H9 (cell line): ENCODE measurements around the gene CDH4. TPM values are rescaled to one million over a fixed set of nuclear protein-coding genes. Genes with fewer than 3 reads are reported as not detected.

Source experiments
- DNase-seq: peaks from one replicate; pipeline ENCODE4 v3.0.0-alpha.2; 2017
- H2AFZ ChIP-seq: one replicate; pipeline ENCODE4 v1.6.1; 2013; ENCODE audit warnings: mild to moderate bottlenecking, low read length, control low read depth, moderate library complexity
- H2AK5ac ChIP-seq: 2 replicates; pipeline ENCODE4 v1.6.1; 2013; ENCODE audit warnings: low read length, control low read depth, mixed read lengths; ENCODE audit not compliant: insufficient read length
- H2BK120ac ChIP-seq: one replicate; pipeline ENCODE4 v1.6.1; 2013; ENCODE audit warnings: low read depth, mild to moderate bottlenecking, low read length, control low read depth, inconsistent platforms; ENCODE audit not compliant: poor library complexity, severe bottlenecking
- H2BK12ac ChIP-seq: 2 replicates; pipeline ENCODE4 v1.6.1; 2013; ENCODE audit warnings: low read length, control low read depth, mixed read lengths, low read depth; ENCODE audit not compliant: insufficient read length
- H2BK15ac ChIP-seq: 2 replicates; pipeline ENCODE4 v1.6.1; 2013; ENCODE audit warnings: low read depth, low read length, control low read depth
- H2BK20ac ChIP-seq: one replicate; pipeline ENCODE4 v1.6.1; 2013; ENCODE audit warnings: low read depth, mild to moderate bottlenecking, low read length, control low read depth, inconsistent platforms; ENCODE audit not compliant: poor library complexity, severe bottlenecking
- H2BK5ac ChIP-seq: 2 replicates; pipeline ENCODE4 v1.6.1; 2013; ENCODE audit warnings: low read length, control low read depth, mixed read lengths; ENCODE audit not compliant: insufficient read length
- H3K14ac ChIP-seq: 2 replicates; pipeline ENCODE4 v1.6.1; 2013; ENCODE audit warnings: low read length, control low read depth; ENCODE audit not compliant: insufficient read depth
- H3K18ac ChIP-seq: 2 replicates; pipeline ENCODE4 v1.6.1; 2013; ENCODE audit warnings: low read depth, mild to moderate bottlenecking, mixed read lengths, low read length, control low read depth; ENCODE audit not compliant: insufficient read length
- H3K23ac ChIP-seq: 2 replicates; pipeline ENCODE4 v1.6.1; 2013; ENCODE audit warnings: low read length, control low read depth, mixed read lengths, low read depth; ENCODE audit not compliant: insufficient read length
- H3K23me2 ChIP-seq: 2 replicates; pipeline ENCODE4 v1.6.1; 2013; ENCODE audit warnings: low read depth, mild to moderate bottlenecking, mixed read lengths, low read length, control low read depth; ENCODE audit not compliant: insufficient read length, poor library complexity, severe bottlenecking
- H3K27ac ChIP-seq: 2 replicates; pipeline ENCODE4 v1.5.1; 2013; ENCODE audit warnings: low read length, control low read depth, mixed read lengths, low read depth; ENCODE audit not compliant: insufficient read length
- H3K27me3 ChIP-seq: 2 replicates; pipeline ENCODE4 v1.6.1; 2013; ENCODE audit warnings: low read length, control low read depth, inconsistent platforms; ENCODE audit not compliant: insufficient read depth
- H3K4ac ChIP-seq: 2 replicates; pipeline ENCODE4 v1.6.1; 2013; ENCODE audit warnings: low read depth, mild to moderate bottlenecking, control low read depth, inconsistent platforms, low read length, moderate library complexity
- H3K4me1 ChIP-seq: 2 replicates; pipeline ENCODE4 v1.6.1; 2013; ENCODE audit warnings: low read length, control low read depth, inconsistent platforms; ENCODE audit not compliant: insufficient read depth
- H3K4me2 ChIP-seq: 2 replicates; pipeline ENCODE4 v1.6.1; 2013; ENCODE audit warnings: low read length, control low read depth, mixed read lengths; ENCODE audit not compliant: insufficient read length, insufficient read depth
- H3K56ac ChIP-seq: 2 replicates; pipeline ENCODE4 v1.6.1; 2013; ENCODE audit warnings: low read depth, mild to moderate bottlenecking, mixed read lengths, low read length, control low read depth; ENCODE audit not compliant: insufficient read length
- H3K79me1 ChIP-seq: 2 replicates; pipeline ENCODE4 v1.6.1; 2013; ENCODE audit warnings: low read depth, mild to moderate bottlenecking, moderate library complexity, low read length, control low read depth, inconsistent platforms; ENCODE audit not compliant: insufficient read depth, poor library complexity, severe bottlenecking
- H3K79me2 ChIP-seq: 2 replicates; pipeline ENCODE4 v1.6.1; 2013; ENCODE audit warnings: low read length, control low read depth, inconsistent platforms; ENCODE audit not compliant: insufficient read depth
- H3K9ac ChIP-seq: 2 replicates; pipeline ENCODE4 v1.6.1; 2013; ENCODE audit warnings: low read length, control low read depth, mixed read lengths; ENCODE audit not compliant: insufficient read length; ENCODE audit errors: extremely low read depth
- H3K9me3 ChIP-seq: one replicate; pipeline ENCODE4 v1.6.1; 2013; ENCODE audit warnings: low read depth, low read length, inconsistent platforms; ENCODE audit not compliant: control insufficient read depth
- H3T11ph ChIP-seq: one replicate; pipeline ENCODE4 v1.6.1; 2013; ENCODE audit warnings: mild to moderate bottlenecking, low read length, control low read depth, inconsistent platforms
- H4K20me1 ChIP-seq: one replicate; pipeline ENCODE4 v1.6.1; 2013; ENCODE audit not compliant: control insufficient read depth, insufficient read length, insufficient read depth
- H4K5ac ChIP-seq: 2 replicates; pipeline ENCODE4 v1.6.1; 2013; ENCODE audit warnings: low read depth, mild to moderate bottlenecking, mixed read lengths, low read length, control low read depth; ENCODE audit not compliant: insufficient read length
- H4K8ac ChIP-seq: replicated peaks from 2 replicates; pipeline ENCODE4 v1.6.1; 2013; ENCODE audit warnings: low read length, control low read depth, mixed read lengths, low read depth; ENCODE audit not compliant: insufficient read length
- H4K91ac ChIP-seq: 2 replicates; pipeline ENCODE4 v1.6.1; 2013; ENCODE audit warnings: low read depth, mild to moderate bottlenecking, moderate library complexity, mixed read lengths, low read length, control low read depth; ENCODE audit not compliant: insufficient read length
- H3K27ac Mint-ChIP-seq, 3 experiments: 2 replicates in 2 of 3; 3 replicates in 1 of 3; pipeline ENCODE4 v1.8.0; 2020 to 2021; ENCODE audit warnings: mixed read lengths in 3 of 3, mild to moderate bottlenecking in 1 of 3, moderate library complexity in 1 of 3
- H3K27me3 Mint-ChIP-seq: 2 replicates; pipeline ENCODE4 v1.8.0; 2021; ENCODE audit warnings: low read depth, mild to moderate bottlenecking, moderate library complexity, mixed read lengths
- H3K36me3 Mint-ChIP-seq, 3 experiments: 2 replicates in 2 of 3; 3 replicates in 1 of 3; pipeline ENCODE4 v1.8.0; 2020 to 2021; ENCODE audit warnings: low read depth in 3 of 3, mixed read lengths in 3 of 3; ENCODE audit not compliant: insufficient read depth in 1 of 3
- H3K4me1 Mint-ChIP-seq, 2 experiments: 2 replicates each; pipeline ENCODE4 v1.8.0; 2020; ENCODE audit warnings: mixed read lengths in 2 of 2
- H3K4me3 Mint-ChIP-seq, 2 experiments: 2 replicates in 1 of 2; 3 replicates in 1 of 2; pipeline ENCODE4 v1.8.0; 2020 to 2021; ENCODE audit warnings: mild to moderate bottlenecking in 2 of 2, mixed read lengths in 2 of 2, moderate library complexity in 1 of 2
- H3K9me3 Mint-ChIP-seq, 2 experiments: 2 replicates in 1 of 2; 3 replicates in 1 of 2; pipeline ENCODE4 v1.8.0; 2020; ENCODE audit warnings: mild to moderate bottlenecking in 2 of 2, mixed read lengths in 2 of 2, moderate library complexity in 1 of 2
- WGBS: extraction: QIAGEN DNeasy Blood & Tissue Kit; methylation state at CpG from one replicate; pipeline ENCODE4 v1.1.7; 2013; ENCODE audit warnings: missing lambda C conversion rate, low lambda C conversion rate, mixed read lengths; ENCODE audit not compliant: insufficient read length; ENCODE audit errors: extremely low coverage; 5-methylcytosine and 5-hydroxymethylcytosine counted together
- total RNA-seq: library from RNA; stranded (reverse); gene quantifications from 2 replicates; pipeline ENCODE4 v1.2.1, GENCODE V29; 2021
- TF ChIP-seq, protein P1 (sequence below): fragments of 200-600 bp; sonication (generic); conservative IDR thresholded peaks from 3 replicates; pipeline ENCODE4 v1.8.0; 2021; ENCODE audit warnings: antibody characterized with exemption, mild to moderate bottlenecking

CDH4 gene
- total RNA-seq, 1 experiment from 2014 or later = 3.0 TPM

DNA sequence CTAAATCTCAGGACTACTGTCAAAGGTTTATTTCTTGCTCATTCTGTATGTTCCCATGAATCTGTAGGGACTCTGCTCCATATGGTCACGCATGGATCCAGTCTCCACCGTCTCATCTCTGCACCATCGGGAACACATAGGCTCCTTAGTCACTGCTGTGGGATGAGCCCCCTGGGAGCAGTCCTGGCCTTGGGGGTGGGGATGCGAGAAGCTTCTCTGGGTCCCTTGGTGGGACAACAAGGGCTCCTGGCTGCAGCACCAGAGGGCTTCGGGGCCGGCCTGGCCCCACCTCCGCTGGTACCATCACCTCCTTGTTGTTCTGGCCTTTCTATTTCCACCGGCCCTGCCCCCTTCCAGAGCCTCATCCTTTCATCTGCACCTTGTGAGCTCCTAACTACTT, 148.4 kb downstream of the CDH4 start:
- Histone ChIP-seq H4K8ac (no peak overlapping the region), H3K27ac (no peak overlapping the region), H2BK20ac (no peak overlapping the region), H2AK5ac (no peak overlapping the region), H3K4me2 (no peak overlapping the region), H3T11ph (no peak overlapping the region), H4K91ac (no peak overlapping the region), H3K18ac (no peak overlapping the region), H2BK12ac (no peak overlapping the region), H3K9me3 (no peaks in the 10 kb centered on the region), H3K4me1 (no peaks in the 10 kb centered on the region), H3K14ac (no peak overlapping the region), H3K23ac (no peak overlapping the region), H2BK5ac (no peak overlapping the region), H2AFZ (no peak overlapping the region), H4K5ac (no peak overlapping the region), H3K4ac (no peak overlapping the region), H3K9ac (no peak overlapping the region), H3K79me1 (no peaks in the 10 kb centered on the region), H3K56ac (no peak overlapping the region), H2BK15ac (no peak overlapping the region), H3K79me2 (no peaks in the 10 kb centered on the region), H2BK120ac (no peak overlapping the region), H3K27me3 (peaks cover 9% of the 10 kb centered on the region), H3K23me2 (no peaks in the 10 kb centered on the region), H4K20me1 (no peaks in the 10 kb centered on the region)
- Mint-ChIP-seq H3K27ac (no peak overlapping the region), H3K36me3 (no peaks in the 10 kb centered on the region; a peak in 1 of 7 replicates), H3K9me3 (no peaks in the 10 kb centered on the region; a peak in 1 of 5 replicates), H3K4me3 (no peak overlapping the region), H3K4me1 (peaks cover 4 to 5% of the 10 kb centered on the region in 2 experiments), H3K27me3 (peaks cover 61% of the 10 kb centered on the region)
- TF ChIP-seq, protein P1, sequence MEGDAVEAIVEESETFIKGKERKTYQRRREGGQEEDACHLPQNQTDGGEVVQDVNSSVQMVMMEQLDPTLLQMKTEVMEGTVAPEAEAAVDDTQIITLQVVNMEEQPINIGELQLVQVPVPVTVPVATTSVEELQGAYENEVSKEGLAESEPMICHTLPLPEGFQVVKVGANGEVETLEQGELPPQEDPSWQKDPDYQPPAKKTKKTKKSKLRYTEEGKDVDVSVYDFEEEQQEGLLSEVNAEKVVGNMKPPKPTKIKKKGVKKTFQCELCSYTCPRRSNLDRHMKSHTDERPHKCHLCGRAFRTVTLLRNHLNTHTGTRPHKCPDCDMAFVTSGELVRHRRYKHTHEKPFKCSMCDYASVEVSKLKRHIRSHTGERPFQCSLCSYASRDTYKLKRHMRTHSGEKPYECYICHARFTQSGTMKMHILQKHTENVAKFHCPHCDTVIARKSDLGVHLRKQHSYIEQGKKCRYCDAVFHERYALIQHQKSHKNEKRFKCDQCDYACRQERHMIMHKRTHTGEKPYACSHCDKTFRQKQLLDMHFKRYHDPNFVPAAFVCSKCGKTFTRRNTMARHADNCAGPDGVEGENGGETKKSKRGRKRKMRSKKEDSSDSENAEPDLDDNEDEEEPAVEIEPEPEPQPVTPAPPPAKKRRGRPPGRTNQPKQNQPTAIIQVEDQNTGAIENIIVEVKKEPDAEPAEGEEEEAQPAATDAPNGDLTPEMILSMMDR = no peak
- no CpG with 5 or more reads among the region's 8 CpGs for WGBS
- no peak for DNase-seq
